Natural killer cell (primary cell): ENCODE measurements around the gene KCNT1. TPM values are rescaled to one million over a fixed set of nuclear protein-coding genes. Genes with fewer than 3 reads are reported as not detected.

Experiments
- ATAC-seq, 3 donors: fragments of 150-1000 bp in 2 of 3; fragments of 200-7000 bp in 1 of 3; cut with Tn5 transposase; 1 replicate in 1 of 3; 2 replicates in 2 of 3; pipeline ENCODE4 v1.10.0; 2021; ENCODE audit warnings: mild to moderate bottlenecking in 2 of 3, moderate library complexity in 2 of 3
- DNase-seq, 2 donors: peaks; one replicate each; pipeline versions ENCODE4 v3.0.0 to v3.0.0-alpha.2; 2013 to 2021; ENCODE audit warnings: mixed read lengths in 1 of 2
- H3K27ac ChIP-seq: one replicate; pipeline ENCODE4 v1.5.1; 2013; ENCODE audit warnings: mild to moderate bottlenecking, low read length
- H3K27me3 ChIP-seq: one replicate; pipeline ENCODE4 v1.6.1; 2013; ENCODE audit warnings: low read length; ENCODE audit not compliant: control insufficient read depth, insufficient read depth
- H3K36me3 ChIP-seq: one replicate; pipeline ENCODE4 v1.6.1; 2013; ENCODE audit warnings: low read length; ENCODE audit not compliant: control insufficient read depth, insufficient read depth
- H3K4me1 ChIP-seq: one replicate; pipeline ENCODE4 v1.6.1; 2013; ENCODE audit warnings: low read length; ENCODE audit not compliant: control insufficient read depth, insufficient read depth
- H3K4me3 ChIP-seq: one replicate; pipeline ENCODE4 v1.5.1; 2013; ENCODE audit warnings: low read length
- H3K9me3 ChIP-seq: one replicate; pipeline ENCODE4 v1.6.1; 2013; ENCODE audit warnings: low read length; ENCODE audit not compliant: control insufficient read depth, insufficient read depth
- H3K27ac Mint-ChIP-seq, 2 donors: one replicate each; pipeline ENCODE4 v1.8.0; 2022; ENCODE audit warnings: mild to moderate bottlenecking in 2 of 2, mixed read lengths in 2 of 2, moderate library complexity in 1 of 2
- H3K27me3 Mint-ChIP-seq, 2 donors: one replicate each; pipeline ENCODE4 v1.8.0; 2022; ENCODE audit warnings: low read depth in 2 of 2, mixed read lengths in 2 of 2
- H3K36me3 Mint-ChIP-seq: one replicate; pipeline ENCODE4 v1.8.0; 2022; ENCODE audit warnings: mixed read lengths
- H3K4me1 Mint-ChIP-seq, 2 donors: one replicate each; pipeline ENCODE4 v1.8.0; 2022; ENCODE audit warnings: mixed read lengths in 2 of 2
- H3K4me3 Mint-ChIP-seq: one replicate; pipeline ENCODE4 v1.8.0; 2022; ENCODE audit warnings: mild to moderate bottlenecking, moderate library complexity, mixed read lengths
- H3K9me3 Mint-ChIP-seq, 2 donors: one replicate each; pipeline ENCODE4 v1.8.0; 2022; ENCODE audit warnings: mixed read lengths in 2 of 2
- CTCF ChIP-seq: fragments of 200-600 bp; IDR thresholded peaks from one replicate; pipeline ENCODE4 v1.8.0; 2022; ENCODE audit warnings: antibody characterized with exemption
- WGBS: methylation state at CpG from one replicate; pipeline ENCODE4 v1.1.7; 2013; ENCODE audit warnings: missing lambda C conversion rate; ENCODE audit not compliant: insufficient coverage; 5-methylcytosine and 5-hydroxymethylcytosine counted together
- intact Hi-C: fragments of 100-400 bp; cut with micrococcal nuclease; formaldehyde crosslinking; loops from one replicate; pipeline ENCODE4 v1.14.2; 2022
- total RNA-seq, 4 donors: library from RNA; stranded (reverse); fragments of 120-200 nt in 1 of 4; gene quantifications; one replicate each; pipeline versions ENCODE4 v1.2.3 to v1.2.4, GENCODE V29; 2013 to 2022

KCNT1 gene
- total RNA-seq, 3 donors from 2014 or later (not counting 1 experiment from before 2014, with no cell fraction given) = 0.52 to 1.2 (median 0.88) TPM

GRCh38 chr9:135797507-135798262, 95.7 kb downstream of the KCNT1 start:
- Histone ChIP-seq H3K27ac (no peak overlapping the region), H3K9me3 (no peaks in the 10 kb centered on the region), H3K36me3 (no peaks in the 10 kb centered on the region), H3K4me1 (no peaks in the 10 kb centered on the region), H3K4me3 (no peak overlapping the region), H3K27me3 (no peaks in the 10 kb centered on the region)
- Mint-ChIP-seq H3K27ac (no peak overlapping the region), H3K4me3 (no peak overlapping the region), H3K27me3 (peaks cover 0 to 4% of the 10 kb centered on the region in 2 donors), H3K9me3 (no peaks in the 10 kb centered on the region), H3K36me3 (no peaks in the 10 kb centered on the region), H3K4me1 (peaks cover 0 to 12% of the 10 kb centered on the region in 2 donors)
- intact Hi-C loops = no loop called here
- peak in 1 of 3 donors; percentile 36 for ATAC-seq
- WGBS = 53% methylated on average over 24 of the region's 24 CpGs
- peak in 1 of 2 donors; percentile 31 for DNase-seq
- peak; percentile 44 for TF ChIP-seq CTCF

- intact Hi-C loops = no loop called here
- H3K27ac Mint-ChIP-seq = no peak overlapping the region
- H3K27me3 ChIP-seq = no peaks in the 10 kb centered on the region
- no peak overlapping the region for H3K4me3 Mint-ChIP-seq
- no peaks in the 10 kb centered on the region for H3K9me3 ChIP-seq
- peaks cover 0 to 4% of the 10 kb centered on the region in 2 donors for H3K27me3 Mint-ChIP-seq
- no peak overlapping the region for H3K4me3 ChIP-seq
- WGBS = 80% methylated on average over 10 of the region's 10 CpGs
- H3K36me3 ChIP-seq = no peaks in the 10 kb centered on the region
- no peaks in the 10 kb centered on the region for H3K4me1 ChIP-seq
- H3K27ac ChIP-seq = no peak overlapping the region
- DNase-seq (no peak), ATAC-seq (no peak)
- H3K4me1 Mint-ChIP-seq = peaks cover 0 to 12% of the 10 kb centered on the region in 2 donors
- no peak for TF ChIP-seq CTCF
- H3K36me3 Mint-ChIP-seq = no peaks in the 10 kb centered on the region
- no peaks in the 10 kb centered on the region for H3K9me3 Mint-ChIP-seq
Observed at GRCh38 chr9:135798263-135798585, 96.2 kb downstream of the KCNT1 start.

- Mint-ChIP-seq H3K4me3 (no peak overlapping the region), H3K9me3 (no peaks in the 10 kb centered on the region), H3K4me1 (peaks cover 0 to 12% of the 10 kb centered on the region in 2 donors), H3K36me3 (no peaks in the 10 kb centered on the region), H3K27me3 (peaks cover 0 to 4% of the 10 kb centered on the region in 2 donors), H3K27ac (no peak overlapping the region)
- H3K9me3 ChIP-seq = no peaks in the 10 kb centered on the region
- no peaks in the 10 kb centered on the region for H3K27me3 ChIP-seq
- no peaks in the 10 kb centered on the region for H3K36me3 ChIP-seq
- WGBS = 90% methylated on average over 13 of the region's 13 CpGs
- intact Hi-C loops = no loop called here
- H3K4me1 ChIP-seq = no peaks in the 10 kb centered on the region
- DNase-seq (no peak), ATAC-seq (no peak)
- TF ChIP-seq CTCF = no peak
- H3K27ac ChIP-seq = no peak overlapping the region
- no peak overlapping the region for H3K4me3 ChIP-seq
Observed at GRCh38 chr9:135799261-135799660, 97.3 kb downstream of the KCNT1 start.

- peaks cover 17 to 27% of the 10 kb centered on the region in 2 donors for H3K4me1 Mint-ChIP-seq
- H3K27ac Mint-ChIP-seq = no peak overlapping the region
- H3K4me3 ChIP-seq = no peak overlapping the region
- H3K27me3 Mint-ChIP-seq = peaks cover 0 to 4% of the 10 kb centered on the region in 2 donors
- H3K27me3 ChIP-seq = no peaks in the 10 kb centered on the region
- no peaks in the 10 kb centered on the region for H3K36me3 ChIP-seq
- no peaks in the 10 kb centered on the region for H3K9me3 Mint-ChIP-seq
- no peak for TF ChIP-seq CTCF
- WGBS = 91% methylated on average over 6 of the region's 6 CpGs
- H3K36me3 Mint-ChIP-seq = no peaks in the 10 kb centered on the region
- intact Hi-C loops = no loop called here
- no peak for DNase-seq
- no peak overlapping the region for H3K27ac ChIP-seq
- H3K4me3 Mint-ChIP-seq = no peak overlapping the region
- H3K9me3 ChIP-seq = no peaks in the 10 kb centered on the region
- no peak for ATAC-seq
- H3K4me1 ChIP-seq = peaks cover 9% of the 10 kb centered on the region
Observed at GRCh38 chr9:135801070-135801469, 99.1 kb downstream of the KCNT1 start.
